Naive thymus-derived CD4-positive, alpha-beta T cell (primary cell): ENCODE measurements around the gene PRORP. TPM values are rescaled to one million over a fixed set of nuclear protein-coding genes. Genes with fewer than 3 reads are reported as not detected.

Experiments
- ATAC-seq: fragments of 150-1000 bp; cut with Tn5 transposase; 2 replicates; pipeline ENCODE4 v1.10.0; 2021; ENCODE audit warnings: mild to moderate bottlenecking, moderate library complexity
- CTCF ChIA-PET: fragments of 350-600 bp; sonication (Branson Sonifier 250); formaldehyde crosslinking; loops from one replicate; lab custom pipeline; 2021; ENCODE audit warnings: antibody characterized with exemption; lab: Charles Lee
- POLR2A ChIA-PET: fragments of 350-600 bp; sonication (Branson Sonifier 250); formaldehyde crosslinking; loops from one replicate; lab custom pipeline; 2021; ENCODE audit warnings: antibody characterized with exemption, inconsistent platforms; lab: Charles Lee
- DNase-seq, 9 donors: peaks; one replicate each; pipeline versions ENCODE4 v3.0.0 to v3.0.0-alpha.2; 2020 to 2022; ENCODE audit warnings: mixed read lengths in 1 of 9
- H3K27ac ChIP-seq: one replicate; pipeline ENCODE4 v1.7.0; 2013; ENCODE audit warnings: mild to moderate bottlenecking, low read depth, low read length, moderate library complexity
- H3K27me3 ChIP-seq, 2 donors: one replicate each; pipeline ENCODE4 v1.7.0; 2013; ENCODE audit warnings: low read length in 2 of 2, mild to moderate bottlenecking in 2 of 2, moderate library complexity in 2 of 2; ENCODE audit not compliant: control insufficient read depth in 2 of 2, insufficient read depth in 2 of 2
- H3K36me3 ChIP-seq, 3 experiments: 1 replicate in 2 of 3; 2 replicates in 1 of 3; pipeline ENCODE4 v1.7.0; 2013; ENCODE audit warnings: low read length in 3 of 3, mild to moderate bottlenecking in 3 of 3, moderate library complexity in 1 of 3; ENCODE audit not compliant: insufficient read depth in 3 of 3, control insufficient read depth in 2 of 3
- H3K4me1 ChIP-seq, 2 donors: one replicate each; pipeline ENCODE4 v1.7.0; 2013; ENCODE audit warnings: low read length in 2 of 2, mild to moderate bottlenecking in 2 of 2, moderate library complexity in 1 of 2; ENCODE audit not compliant: control insufficient read depth in 2 of 2, insufficient read depth in 2 of 2
- H3K4me3 ChIP-seq: 2 replicates; pipeline ENCODE4 v1.7.0; 2013; ENCODE audit warnings: mild to moderate bottlenecking, low read length
- H3K9me3 ChIP-seq, 3 experiments: 1 replicate in 2 of 3; 2 replicates in 1 of 3; pipeline ENCODE4 v1.7.0; 2013; ENCODE audit warnings: low read length in 3 of 3; ENCODE audit not compliant: control insufficient read depth in 2 of 3
- H3K27ac Mint-ChIP-seq, 9 donors: one replicate each; pipeline ENCODE4 v1.8.0; 2020 to 2022; ENCODE audit warnings: mixed read lengths in 9 of 9, mild to moderate bottlenecking in 8 of 9, moderate library complexity in 5 of 9, inconsistent platforms in 2 of 9
- H3K27me3 Mint-ChIP-seq, 5 donors: one replicate each; pipeline ENCODE4 v1.8.0; 2021 to 2022; ENCODE audit warnings: mixed read lengths in 5 of 5, mild to moderate bottlenecking in 1 of 5
- H3K36me3 Mint-ChIP-seq, 5 donors: one replicate each; pipeline ENCODE4 v1.8.0; 2020 to 2022; ENCODE audit warnings: mixed read lengths in 5 of 5, mild to moderate bottlenecking in 3 of 5, inconsistent platforms in 1 of 5
- H3K4me1 Mint-ChIP-seq, 7 donors: one replicate each; pipeline ENCODE4 v1.8.0; 2020 to 2022; ENCODE audit warnings: mixed read lengths in 7 of 7, mild to moderate bottlenecking in 3 of 7, inconsistent platforms in 1 of 7
- H3K4me3 Mint-ChIP-seq, 10 donors: one replicate each; pipeline ENCODE4 v1.8.0; 2020 to 2022; ENCODE audit warnings: mild to moderate bottlenecking in 10 of 10, mixed read lengths in 10 of 10, moderate library complexity in 6 of 10, inconsistent platforms in 2 of 10
- H3K9me3 Mint-ChIP-seq, 11 donors: one replicate each; pipeline ENCODE4 v1.8.0; 2020 to 2022; ENCODE audit warnings: mixed read lengths in 11 of 11, mild to moderate bottlenecking in 4 of 11, inconsistent platforms in 1 of 11, moderate library complexity in 1 of 11
- intact Hi-C, 2 donors: fragments of 100-400 bp; cut with micrococcal nuclease; formaldehyde crosslinking; loops; one replicate each; pipeline ENCODE4 v1.15.1; 2023
- polyA plus RNA-seq, 2 donors: library from polyadenylated mRNA; unstranded; fragments of 300-500 nt; fragmentation: Illumina TruSeq; gene quantifications; one replicate each; pipeline ENCODE4 v1.2.3, GENCODE V29; 2021
- total RNA-seq, 6 experiments: library from RNA in 5 of 6; stranded (reverse) in 5 of 6; gene quantifications; 1 replicate in 5 of 6; 2 replicates in 1 of 6; pipeline ENCODE4 v1.2.3 and lab custom pipeline; 2021 to 2026

The PRORP gene
- total and polyA plus RNA-seq, 7 experiments from 2014 or later = 31.2 to 77.3 (median 39.6) TPM

- Mint-ChIP-seq H3K27me3 (no peaks in the 10 kb centered on the region), H3K27ac (peak overlapping the region in 1 of 9 donors; percentile 54), H3K4me3 (no peak overlapping the region), H3K36me3 (peaks cover 18 to 41% (median 32%) of the 10 kb centered on the region in 5 donors), H3K9me3 (no peaks in the 10 kb centered on the region), H3K4me1 (peaks cover 23 to 71% (median 48%) of the 10 kb centered on the region in 7 donors)
- Histone ChIP-seq H3K27ac (no peak overlapping the region), H3K9me3 (no peaks in the 10 kb centered on the region), H3K4me1 (peaks cover 0 to 4% of the 10 kb centered on the region in 2 donors), H3K4me3 (no peak overlapping the region), H3K27me3 (no peaks in the 10 kb centered on the region), H3K36me3 (peaks cover 0 to 34% (median 5%) of the 10 kb centered on the region in 3 experiments)
- CTCF ChIA-PET = no interaction called here
- DNase-seq (no peak), ATAC-seq (no peak)
- intact Hi-C loops = no loop called here
- POLR2A ChIA-PET = interaction anchor here (1.6 kb wide), 1 partner anchor 301 kb away, joined by 5 read pairs; no protein-coding TSS in a partner anchor
Measured at GRCh38 chr14:35116242-35116641, 6.1 kb upstream of the PRORP start.

DNA sequence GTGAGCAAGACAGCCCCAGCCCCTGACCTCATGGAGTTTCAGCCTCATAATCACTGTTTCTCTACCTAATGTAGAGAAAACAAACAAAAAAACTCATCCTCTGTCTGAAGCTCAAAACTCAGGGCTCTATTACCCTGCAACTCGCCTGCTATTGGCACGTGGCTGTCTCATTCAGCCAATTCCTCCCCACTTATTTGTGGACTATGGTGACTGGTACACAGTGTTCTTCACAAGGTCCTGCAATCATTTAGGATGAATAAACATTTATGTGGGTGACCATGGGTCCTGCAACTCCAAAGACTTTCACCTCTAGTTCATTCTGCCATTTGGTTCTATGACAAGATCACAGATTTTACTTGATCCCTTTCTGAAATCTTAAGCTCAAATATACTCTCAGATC lies 5.2 kb upstream of the PRORP start:
- Mint-ChIP-seq H3K27ac (peak overlapping the region in 6 of 9 donors; percentile 14 to 92 (median 54)), H3K4me1 (peaks cover 24 to 68% (median 51%) of the 10 kb centered on the region in 7 donors), H3K27me3 (peaks cover 0 to 2% (median 0%) of the 10 kb centered on the region in 5 donors), H3K4me3 (peak overlapping the region in 3 of 10 donors; percentile 1 to 27 (median 3)), H3K9me3 (no peaks in the 10 kb centered on the region), H3K36me3 (peaks cover 10 to 33% (median 23%) of the 10 kb centered on the region in 5 donors)
- H3K27ac ChIP-seq = no peak overlapping the region
- H3K9me3 ChIP-seq = no peaks in the 10 kb centered on the region
- CTCF ChIA-PET = interaction anchor here (0.7 kb wide), 1 partner anchor 18 kb away, joined by 3 read pairs; no protein-coding TSS in a partner anchor
- POLR2A ChIA-PET = interaction anchor here (1.6 kb wide), 1 partner anchor 300 kb away, joined by 5 read pairs; no protein-coding TSS in a partner anchor
- H3K4me1 ChIP-seq = peaks cover 0 to 4% of the 10 kb centered on the region in 2 donors
- peaks cover 0 to 26% (median 5%) of the 10 kb centered on the region in 3 experiments for H3K36me3 ChIP-seq
- no peak for ATAC-seq
- H3K27me3 ChIP-seq = no peaks in the 10 kb centered on the region
- intact Hi-C loops = no loop called here
- no peak for DNase-seq
- H3K4me3 ChIP-seq = no peak overlapping the region

- Histone ChIP-seq H3K27ac (peak overlapping the region; percentile 97), H3K27me3 (no peaks in the 10 kb centered on the region), H3K4me1 (peaks cover 13 to 22% of the 10 kb centered on the region in 2 donors), H3K4me3 (peak overlapping the region; percentile 86), H3K36me3 (no peaks in the 10 kb centered on the region), H3K9me3 (no peaks in the 10 kb centered on the region)
- H3K4me1 Mint-ChIP-seq = peaks cover 41 to 85% (median 70%) of the 10 kb centered on the region in 7 donors
- ChIA-PET CTCF (interaction anchor here (0.7 to 1.2 kb wide), 3 partner anchors 63 to 292 kb away, joined by 3 to 5 read pairs (median 3); partner anchors contain the start of gene NFKBIA), POLR2A (interaction anchor here (0.8 to 4.2 kb wide), 13 partner anchors 13 to 491 kb away, joined by 3 to 65 read pairs (median 6); partner anchors contain the start of genes BAZ1A, CFL2, FAM177A1 and NFKBIA)
- peaks cover 3 to 19% (median 14%) of the 10 kb centered on the region in 5 donors for H3K36me3 Mint-ChIP-seq
- intact Hi-C loops = loop anchor here (5.0 to 10.0 kb wide), 5 partner anchors 36 to 659 kb away; partner anchors contain the start of genes EAPP (in 2 of the 2), INSM2 (in 1 of the 2) and SPTSSA (in 1 of the 2)
- H3K4me3 Mint-ChIP-seq = peak overlapping the region; percentile 89 to 100 (median 99)
- peak overlapping the region; percentile 99 to 100 (median 100) for H3K27ac Mint-ChIP-seq
- DNase-seq (no peak), ATAC-seq (no peak)
- H3K9me3 Mint-ChIP-seq = no peaks in the 10 kb centered on the region
- peaks cover 0 to 3% (median 0%) of the 10 kb centered on the region in 5 donors for H3K27me3 Mint-ChIP-seq
Measured at GRCh38 chr14:35121026-35121886, 1.1 kb upstream of the PRORP start.

GRCh38 chr14:35122696-35123387 lies 490 bp downstream of the PRORP start:
- Histone ChIP-seq H3K36me3 (no peaks in the 10 kb centered on the region), H3K4me3 (peak overlapping the region; percentile 86), H3K27ac (peak overlapping the region; percentile 97), H3K4me1 (peaks cover 16 to 22% of the 10 kb centered on the region in 2 donors), H3K27me3 (no peaks in the 10 kb centered on the region), H3K9me3 (no peaks in the 10 kb centered on the region)
- Mint-ChIP-seq H3K9me3 (no peaks in the 10 kb centered on the region), H3K4me3 (peak overlapping the region; percentile 89 to 100 (median 99)), H3K27ac (peak overlapping the region; percentile 99 to 100 (median 100)), H3K4me1 (peaks cover 38 to 85% (median 75%) of the 10 kb centered on the region in 7 donors), H3K27me3 (peaks cover 0 to 3% (median 0%) of the 10 kb centered on the region in 5 donors), H3K36me3 (peaks cover 3 to 21% (median 18%) of the 10 kb centered on the region in 5 donors)
- intact Hi-C loops = loop anchor here (1.0 to 10.0 kb wide), 17 partner anchors 17 to 1197 kb away; partner anchors contain the start of genes BRMS1L (in 2 of the 2), EAPP (in 2 of the 2), FAM177A1 (in 2 of the 2) and NFKBIA (in 2 of the 2)
- ChIA-PET CTCF (interaction anchor here (0.5 to 1.7 kb wide), 5 partner anchors 282 to 392 kb away, joined by 3 to 6 read pairs (median 4); partner anchors contain the start of gene NFKBIA), POLR2A (interaction anchor here (0.6 to 4.2 kb wide), 17 partner anchors 11 to 691 kb away, joined by 3 to 65 read pairs (median 4); partner anchors contain the start of genes CFL2, FAM177A1, NFKBIA and PSMA6)
- DNase-seq (peak in 3 of 9 donors; percentile 8 to 32 (median 10)), ATAC-seq (no peak)

- H3K9me3 Mint-ChIP-seq = no peaks in the 10 kb centered on the region
- peak overlapping the region; percentile 97 for H3K27ac ChIP-seq
- H3K9me3 ChIP-seq = no peaks in the 10 kb centered on the region
- ATAC-seq = no peak
- peak overlapping the region; percentile 86 for H3K4me3 ChIP-seq
- POLR2A ChIA-PET = interaction anchor here (0.8 to 4.2 kb wide), 7 partner anchors 12 to 690 kb away, joined by 3 to 65 read pairs (median 6); partner anchors contain the start of genes FAM177A1, NFKBIA and SRP54
- peak overlapping the region; percentile 89 to 100 (median 99) for H3K4me3 Mint-ChIP-seq
- peaks cover 16 to 22% of the 10 kb centered on the region in 2 donors for H3K4me1 ChIP-seq
- H3K4me1 Mint-ChIP-seq = peaks cover 40 to 85% (median 75%) of the 10 kb centered on the region in 7 donors
- peaks cover 0 to 3% (median 0%) of the 10 kb centered on the region in 5 donors for H3K27me3 Mint-ChIP-seq
- intact Hi-C loops = loop anchor here (2.0 to 10.0 kb wide), 6 partner anchors 34 to 661 kb away; partner anchors contain the start of genes EAPP (in 2 of the 2), INSM2 (in 1 of the 2) and SPTSSA (in 1 of the 2)
- H3K36me3 Mint-ChIP-seq = peaks cover 8 to 26% (median 23%) of the 10 kb centered on the region in 5 donors
- CTCF ChIA-PET = interaction anchor here (0.8 to 1.7 kb wide), 3 partner anchors 9 to 298 kb away, joined by 3 to 6 read pairs (median 4); no protein-coding TSS in a partner anchor
- no peaks in the 10 kb centered on the region for H3K36me3 ChIP-seq
- peak overlapping the region; percentile 99 to 100 (median 100) for H3K27ac Mint-ChIP-seq
- H3K27me3 ChIP-seq = no peaks in the 10 kb centered on the region
- DNase-seq = no peak
Measured at GRCh38 chr14:35123388-35123703, 994 bp downstream of the PRORP start.
